DOHH2 (cell line): ENCODE results near the gene FGF9.

Experiments
- H3F3A ChIP-seq: fragments of 200-600 bp; sonication (generic), shearing (Covaris generic); 2 replicates; pipeline ENCODE4 v1.6.0; 2016; ENCODE audit warnings: antibody characterized with exemption, mild to moderate bottlenecking; ENCODE audit not compliant: control insufficient read depth, insufficient read depth
- H3K27ac ChIP-seq: fragments of 200-600 bp; sonication (generic); 2 replicates; pipeline ENCODE4 v1.5.1; 2014; ENCODE audit warnings: low read depth, mild to moderate bottlenecking, low read length, moderate library complexity
- H3K27me3 ChIP-seq: fragments of 200-600 bp; sonication (generic); 2 replicates; pipeline ENCODE4 v1.6.1; 2014; ENCODE audit warnings: mild to moderate bottlenecking, low read length, mixed read lengths; ENCODE audit not compliant: control insufficient read depth
- H3K36me3 ChIP-seq: fragments of 200-600 bp; sonication (generic); 2 replicates; pipeline ENCODE4 v1.6.1; 2014; ENCODE audit warnings: mild to moderate bottlenecking, low read length, moderate library complexity, mixed read lengths; ENCODE audit not compliant: control insufficient read depth
- H3K4me1 ChIP-seq: fragments of 200-600 bp; sonication (generic); 2 replicates; pipeline ENCODE4 v1.6.1; 2014; ENCODE audit warnings: mild to moderate bottlenecking, low read length, mixed read lengths; ENCODE audit not compliant: control insufficient read depth
- H3K4me2 ChIP-seq: fragments of 200-600 bp; sonication (generic); 2 replicates; pipeline ENCODE4 v1.6.0; 2014; ENCODE audit warnings: mild to moderate bottlenecking, low read length, moderate library complexity
- H3K4me3 ChIP-seq: fragments of 200-600 bp; sonication (generic); 2 replicates; pipeline ENCODE4 v1.5.1; 2014; ENCODE audit warnings: mild to moderate bottlenecking, low read length, mixed read lengths
- H3K79me2 ChIP-seq: fragments of 200-600 bp; sonication (generic); 2 replicates; pipeline ENCODE4 v1.6.1; 2014; ENCODE audit warnings: mild to moderate bottlenecking, low read length, mixed read lengths; ENCODE audit not compliant: control insufficient read depth
- H3K9me2 ChIP-seq: fragments of 200-600 bp; sonication (generic); replicated peaks from 2 replicates; pipeline ENCODE4 v1.6.1; 2014; ENCODE audit warnings: mild to moderate bottlenecking, low read length, mixed read lengths; ENCODE audit not compliant: control insufficient read depth
- H3K9me3 ChIP-seq: fragments of 200-600 bp; sonication (generic); 2 replicates; pipeline ENCODE4 v1.6.1; 2014; ENCODE audit warnings: antibody characterized with exemption, low read length, mixed read lengths; ENCODE audit not compliant: control insufficient read depth, insufficient read depth
- H4K20me1 ChIP-seq: fragments of 200-600 bp; sonication (generic); 2 replicates; pipeline ENCODE4 v1.6.0; 2014; ENCODE audit warnings: low read depth, mild to moderate bottlenecking, antibody characterized with exemption, low read length, moderate library complexity; ENCODE audit not compliant: control insufficient read depth, insufficient read depth
- CTCF ChIP-seq: fragments of 200-600 bp; sonication (generic); IDR thresholded peaks from one replicate; pipeline ENCODE4 v1.5.1; 2014; ENCODE audit warnings: antibody characterized with exemption, mild to moderate bottlenecking, low read depth, low read length; ENCODE audit not compliant: poor library complexity, severe bottlenecking
- EZH2phosphoT487 ChIP-seq: fragments of 200-600 bp; sonication (generic); IDR thresholded peaks from 2 replicates; pipeline ENCODE4 v1.6.1; 2017; ENCODE audit warnings: borderline replicate concordance, mild to moderate bottlenecking, antibody characterized with exemption, low read length, moderate library complexity, mixed read lengths

The FGF9 gene

GRCh38 chr13:21674490-21675009 lies 3.7 kb downstream of the FGF9 start:
- Histone ChIP-seq H3K4me1 (peaks cover 47% of the 10 kb centered on the region), H3K4me3 (peak overlapping the region; percentile 75), H3K9me2 (no peaks in the 10 kb centered on the region), H4K20me1 (peaks cover 7% of the 10 kb centered on the region), H3K27me3 (peaks cover 78% of the 10 kb centered on the region), H3K4me2 (peak overlapping the region; percentile 91), H3K79me2 (no peaks in the 10 kb centered on the region), H3K9me3 (no peaks in the 10 kb centered on the region), H3K27ac (no peak overlapping the region), H3F3A (no peaks in the 10 kb centered on the region), H3K36me3 (no peaks in the 10 kb centered on the region)
- TF ChIP-seq CTCF = no peak
- TF ChIP-seq EZH2phosphoT487 = peak; percentile 74; the same call in 1 of the 2 replicates

DNA sequence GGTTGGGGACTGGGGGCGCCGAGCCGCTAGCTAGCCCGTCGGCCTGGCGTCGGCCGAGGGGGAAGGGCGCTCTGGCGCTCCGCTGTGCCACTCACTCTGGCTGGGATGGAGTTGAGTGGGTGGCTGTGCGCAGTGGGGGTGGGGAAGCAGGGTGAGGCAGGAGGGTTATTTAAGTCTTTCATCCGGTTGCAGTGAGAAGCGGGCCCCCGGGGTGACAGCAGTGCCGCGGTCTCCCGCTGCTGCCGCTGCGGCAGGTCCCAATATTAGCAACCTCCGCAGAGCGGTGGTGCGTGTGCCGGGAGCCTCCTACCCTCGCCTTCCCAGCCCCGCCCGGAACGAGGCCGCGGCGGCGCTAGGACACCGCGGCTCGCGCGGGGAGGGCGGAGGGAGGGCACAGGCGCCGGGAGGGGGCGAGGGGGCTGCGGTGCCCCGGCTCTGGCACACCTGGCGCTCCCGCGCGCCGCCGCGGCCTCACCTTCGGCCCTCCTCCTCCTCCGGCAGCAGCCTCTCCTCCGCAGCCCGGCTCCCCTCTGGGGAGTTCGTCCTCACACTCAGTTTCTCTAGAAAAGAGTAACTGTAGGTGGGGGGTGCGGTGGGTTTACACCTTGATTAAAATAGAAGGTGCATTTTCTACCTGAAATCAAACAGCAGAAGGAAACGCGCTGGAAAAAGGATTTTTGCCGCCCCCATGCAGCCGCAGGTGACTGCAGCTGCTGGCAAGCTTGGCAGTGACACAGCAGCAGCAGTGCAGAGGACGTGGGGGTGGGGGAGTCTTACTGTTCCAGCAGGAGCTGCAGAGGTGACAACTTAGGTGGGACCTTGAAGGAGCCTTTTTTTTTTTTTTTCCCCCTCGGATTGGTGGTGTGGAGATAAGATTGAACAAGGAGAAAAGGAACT lies 4.5 kb downstream of the FGF9 start:
- H3K27ac ChIP-seq = no peak overlapping the region
- H3K27me3 ChIP-seq = peaks cover 70% of the 10 kb centered on the region
- peak overlapping the region; percentile 64 for H3K4me3 ChIP-seq

DNA sequence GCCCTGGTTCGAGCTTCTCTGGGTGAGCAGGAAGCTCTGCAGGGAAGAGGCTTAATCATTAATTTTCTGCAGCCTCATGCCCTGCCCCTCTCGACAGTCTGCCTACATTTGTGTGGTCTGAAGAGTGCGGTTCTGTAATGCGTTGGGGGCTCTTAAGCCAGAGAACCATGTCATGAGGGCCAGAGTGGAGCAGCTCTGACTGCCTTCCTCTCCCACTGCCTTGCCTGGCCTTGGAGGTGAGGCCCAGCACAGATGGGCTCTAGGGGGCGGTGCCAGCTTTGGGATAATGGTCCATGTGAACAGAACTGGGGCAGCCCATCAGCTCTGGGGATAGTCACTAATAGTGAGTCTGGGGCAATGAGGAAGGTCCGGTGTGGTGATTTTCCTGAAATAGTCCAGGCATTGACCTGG lies 5.7 kb downstream of the FGF9 start:
- no peak for TF ChIP-seq EZH2phosphoT487
- peak; percentile 31 for TF ChIP-seq CTCF
- Histone ChIP-seq H3K4me1 (peaks cover 28% of the 10 kb centered on the region), H3K36me3 (no peaks in the 10 kb centered on the region), H3F3A (no peaks in the 10 kb centered on the region), H3K4me3 (no peak overlapping the region), H3K27ac (no peak overlapping the region), H3K79me2 (no peaks in the 10 kb centered on the region), H3K4me2 (no peak overlapping the region), H3K9me2 (no peaks in the 10 kb centered on the region), H4K20me1 (peaks cover 4% of the 10 kb centered on the region), H3K9me3 (no peaks in the 10 kb centered on the region), H3K27me3 (peaks cover 63% of the 10 kb centered on the region)

More for the DNA sequence above, 4.5 kb downstream of the FGF9 start:
- Histone ChIP-seq H3K4me1 (peaks cover 39% of the 10 kb centered on the region), H3K79me2 (no peaks in the 10 kb centered on the region), H3K9me2 (no peaks in the 10 kb centered on the region), H3F3A (no peaks in the 10 kb centered on the region), H4K20me1 (peaks cover 7% of the 10 kb centered on the region), H3K9me3 (no peaks in the 10 kb centered on the region), H3K4me2 (peak overlapping the region; percentile 91), H3K36me3 (no peaks in the 10 kb centered on the region)
- TF ChIP-seq EZH2phosphoT487 = peak; percentile 47; the same call in 1 of the 2 replicates
- no peak for TF ChIP-seq CTCF
